Body of pancreas (tissue), 4 donors: ENCODE results near the gene ALDH1B1.

Experiments used
- POLR2A ChIP-seq, 3 donors: fragments of 450-650 bp; IDR thresholded peaks; one replicate each; pipeline ENCODE4 v1.6.1; 2016; ENCODE audit warnings: antibody characterized with exemption in 3 of 3, mild to moderate bottlenecking in 2 of 3
- TF ChIP-seq, protein P1 (sequence below), 7 experiments: fragments of 450-650 bp in 4 of 7; fragments of 200-600 bp in 3 of 7; sonication (generic) in 3 of 7; IDR thresholded peaks; one replicate each; pipeline ENCODE4 v1.5.1; 2016 to 2019; ENCODE audit warnings: antibody characterized with exemption in 7 of 7

- TF ChIP-seq, protein P1, sequence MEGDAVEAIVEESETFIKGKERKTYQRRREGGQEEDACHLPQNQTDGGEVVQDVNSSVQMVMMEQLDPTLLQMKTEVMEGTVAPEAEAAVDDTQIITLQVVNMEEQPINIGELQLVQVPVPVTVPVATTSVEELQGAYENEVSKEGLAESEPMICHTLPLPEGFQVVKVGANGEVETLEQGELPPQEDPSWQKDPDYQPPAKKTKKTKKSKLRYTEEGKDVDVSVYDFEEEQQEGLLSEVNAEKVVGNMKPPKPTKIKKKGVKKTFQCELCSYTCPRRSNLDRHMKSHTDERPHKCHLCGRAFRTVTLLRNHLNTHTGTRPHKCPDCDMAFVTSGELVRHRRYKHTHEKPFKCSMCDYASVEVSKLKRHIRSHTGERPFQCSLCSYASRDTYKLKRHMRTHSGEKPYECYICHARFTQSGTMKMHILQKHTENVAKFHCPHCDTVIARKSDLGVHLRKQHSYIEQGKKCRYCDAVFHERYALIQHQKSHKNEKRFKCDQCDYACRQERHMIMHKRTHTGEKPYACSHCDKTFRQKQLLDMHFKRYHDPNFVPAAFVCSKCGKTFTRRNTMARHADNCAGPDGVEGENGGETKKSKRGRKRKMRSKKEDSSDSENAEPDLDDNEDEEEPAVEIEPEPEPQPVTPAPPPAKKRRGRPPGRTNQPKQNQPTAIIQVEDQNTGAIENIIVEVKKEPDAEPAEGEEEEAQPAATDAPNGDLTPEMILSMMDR (IDR thresholded peaks at IDR 0.05): no peak
- TF ChIP-seq POLR2A (IDR thresholded peaks at IDR 0.05): no peak
Observed at GRCh38 chr9:38347271-38347671, 45.2 kb upstream of the ALDH1B1 start.
